Neuronal stem cell (in vitro differentiated cells): ENCODE measurements around the gene XIRP1.

Experiments used
- DNase-seq: peaks from one replicate; pipeline ENCODE4 v3.0.0-alpha.2; 2013; ENCODE audit warnings: low spot score
- H2AFZ ChIP-seq: one replicate; pipeline ENCODE4 v1.6.1; 2013; ENCODE audit warnings: mild to moderate bottlenecking, low read length, inconsistent platforms
- H2AK5ac ChIP-seq: 2 replicates; pipeline ENCODE4 v1.6.1; 2013; ENCODE audit warnings: low read depth, mild to moderate bottlenecking, inconsistent platforms, low read length, moderate library complexity, mixed read lengths
- H2BK120ac ChIP-seq: 2 replicates; pipeline ENCODE4 v1.6.1; 2013; ENCODE audit warnings: low read depth, mild to moderate bottlenecking, inconsistent platforms, low read length, moderate library complexity, mixed read lengths
- H2BK12ac ChIP-seq: one replicate; pipeline ENCODE4 v1.6.1; 2013; ENCODE audit warnings: low read length, inconsistent platforms
- H2BK15ac ChIP-seq: 2 replicates; pipeline ENCODE4 v1.6.1; 2013; ENCODE audit warnings: mild to moderate bottlenecking, low read length, inconsistent platforms, mixed read lengths
- H2BK5ac ChIP-seq: one replicate; pipeline ENCODE4 v1.6.1; 2013; ENCODE audit warnings: inconsistent platforms, mild to moderate bottlenecking, low read length, moderate library complexity
- H3K14ac ChIP-seq: one replicate; pipeline ENCODE4 v1.6.1; 2013; ENCODE audit warnings: low read length, inconsistent platforms
- H3K18ac ChIP-seq: 2 replicates; pipeline ENCODE4 v1.6.1; 2013; ENCODE audit warnings: low read length, inconsistent platforms
- H3K23ac ChIP-seq: 2 replicates; pipeline ENCODE4 v1.6.1; 2013; ENCODE audit warnings: low read depth, mild to moderate bottlenecking, mixed read lengths, low read length, inconsistent platforms; ENCODE audit not compliant: poor library complexity
- H3K27ac ChIP-seq: replicated peaks from 3 replicates; pipeline ENCODE4 v1.5.1; 2013; ENCODE audit warnings: low read length, inconsistent platforms
- H3K27me3 ChIP-seq, 3 experiments: 2 replicates each; pipeline ENCODE4 v1.6.1; 2013; ENCODE audit warnings: low read length in 3 of 3, mild to moderate bottlenecking in 2 of 3, inconsistent platforms in 1 of 3, low read depth in 1 of 3, mixed read lengths in 1 of 3, moderate library complexity in 1 of 3; ENCODE audit not compliant: control insufficient read depth in 3 of 3, insufficient read depth in 3 of 3
- H3K36me3 ChIP-seq, 2 donors: replicated peaks in 1 of 2; 2 replicates each; pipeline ENCODE4 v1.6.1; 2013; ENCODE audit warnings: low read length in 2 of 2; ENCODE audit not compliant: control insufficient read depth in 2 of 2, insufficient read depth in 2 of 2
- H3K4ac ChIP-seq: 2 replicates; pipeline ENCODE4 v1.6.1; 2013; ENCODE audit warnings: inconsistent platforms, mild to moderate bottlenecking, low read length, moderate library complexity
- H3K4me1 ChIP-seq, 2 donors: 1 replicate in 1 of 2; 2 replicates in 1 of 2; pipeline ENCODE4 v1.6.1; 2013; ENCODE audit warnings: low read length in 2 of 2, low read depth in 1 of 2; ENCODE audit not compliant: control insufficient read depth in 2 of 2, insufficient read depth in 1 of 2
- H3K4me2 ChIP-seq: one replicate; pipeline ENCODE4 v1.6.1; 2013; ENCODE audit warnings: mild to moderate bottlenecking, low read length, inconsistent platforms; ENCODE audit not compliant: insufficient read depth, poor library complexity, severe bottlenecking
- H3K4me3 ChIP-seq, 2 donors: 2 replicates each; pipeline ENCODE4 v1.5.1; 2013; ENCODE audit warnings: low read length in 2 of 2, mild to moderate bottlenecking in 2 of 2, inconsistent platforms in 1 of 2, moderate library complexity in 1 of 2
- H3K79me1 ChIP-seq: one replicate; pipeline ENCODE4 v1.6.1; 2013; ENCODE audit warnings: low read depth, mild to moderate bottlenecking, inconsistent platforms, low read length, moderate library complexity
- H3K9ac ChIP-seq: one replicate; pipeline ENCODE4 v1.6.1; 2013; ENCODE audit warnings: mild to moderate bottlenecking, low read depth, low read length, inconsistent platforms; ENCODE audit not compliant: poor library complexity
- H3K9me3 ChIP-seq, 2 donors: replicated peaks in 1 of 2; 2 replicates each; pipeline versions ENCODE3 to v1.6.1; 2013; ENCODE audit warnings: low read length in 2 of 2, mild to moderate bottlenecking in 2 of 2, inconsistent platforms in 1 of 2, low read depth in 1 of 2, mixed read lengths in 1 of 2, moderate library complexity in 1 of 2; ENCODE audit not compliant: control insufficient read depth in 2 of 2, insufficient read depth in 1 of 2
- H4K8ac ChIP-seq: one replicate; pipeline ENCODE4 v1.6.1; 2013; ENCODE audit warnings: low read depth, mild to moderate bottlenecking, inconsistent platforms, low read length, moderate library complexity
- H4K91ac ChIP-seq: one replicate; pipeline ENCODE4 v1.6.1; 2013; ENCODE audit warnings: low read length, low read depth, mild to moderate bottlenecking, inconsistent platforms; ENCODE audit not compliant: poor library complexity
- WGBS, 2 donors: extraction: QIAGEN DNeasy Blood & Tissue Kit; methylation state at CpG; one replicate each; pipeline ENCODE4 v1.1.7; 2013; ENCODE audit warnings: missing lambda C conversion rate in 2 of 2, mixed read lengths in 1 of 2; ENCODE audit not compliant: insufficient read length in 2 of 2, insufficient replicate concordance in 1 of 2; ENCODE audit errors: extremely low coverage in 2 of 2; 5-methylcytosine and 5-hydroxymethylcytosine counted together

XIRP1 gene

DNA sequence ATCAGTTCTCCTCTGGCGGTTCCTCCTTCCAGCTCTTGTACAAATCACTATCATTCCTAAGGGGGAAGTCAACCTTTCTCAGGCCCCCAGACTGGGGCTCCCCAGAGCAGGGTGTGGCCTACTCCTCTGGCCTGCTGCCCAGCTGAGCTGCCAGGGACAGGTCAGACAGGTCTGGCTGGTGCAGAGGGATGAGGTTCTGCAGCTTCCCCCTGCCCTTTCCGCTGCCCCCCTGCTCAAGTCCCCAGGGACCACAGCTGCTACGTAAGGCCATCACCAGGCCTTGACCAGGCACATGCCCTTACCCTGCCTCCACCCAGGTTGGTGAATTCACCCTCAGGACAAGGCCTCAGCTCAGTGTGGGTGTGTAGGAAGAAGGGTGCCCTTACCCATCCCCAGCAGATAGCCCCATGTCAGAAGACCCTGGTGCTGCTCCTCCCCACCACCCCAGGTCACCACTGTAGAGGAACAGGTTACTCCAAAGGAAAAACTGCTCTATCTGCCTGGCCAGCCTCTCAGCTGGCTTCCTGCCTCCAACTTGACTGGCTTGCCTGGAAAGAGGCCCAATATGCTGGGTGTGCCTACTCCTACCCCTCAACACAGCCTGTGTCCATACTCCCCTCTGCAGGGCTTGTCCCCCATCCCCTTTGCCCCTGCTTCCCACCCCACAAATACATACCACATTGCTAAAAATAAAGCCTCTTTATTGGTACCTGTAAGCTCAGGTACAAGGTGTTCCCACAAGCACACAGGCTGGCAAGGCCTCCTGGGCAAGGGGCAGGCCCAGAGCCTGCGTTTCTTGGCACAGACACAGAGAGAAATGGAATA lies 51.0 kb downstream of the XIRP1 start:
- Histone ChIP-seq H3K9me3 (no peaks in the 10 kb centered on the region), H3K27ac (no peak overlapping the region), H3K9ac (no peak overlapping the region), H3K4me2 (no peak overlapping the region), H2BK15ac (no peak overlapping the region), H2BK120ac (no peak overlapping the region), H3K4me3 (no peak overlapping the region), H3K4ac (no peak overlapping the region), H4K91ac (no peak overlapping the region), H3K36me3 (peaks cover 22 to 37% of the 10 kb centered on the region in 2 donors), H2AK5ac (no peak overlapping the region), H3K79me1 (no peaks in the 10 kb centered on the region), H2BK5ac (peak overlapping the region; percentile 71), H3K14ac (no peak overlapping the region), H3K27me3 (no peaks in the 10 kb centered on the region), H3K18ac (no peak overlapping the region), H4K8ac (no peak overlapping the region), H3K23ac (peak overlapping the region; percentile 5), H2BK12ac (no peak overlapping the region), H2AFZ (no peak overlapping the region), H3K4me1 (peaks cover 2 to 4% of the 10 kb centered on the region in 2 donors)
- DNase-seq = no peak
- no CpG with 5 or more reads among the region's 4 CpGs for WGBS, 2 donors

GRCh38 chr3:39140341-39140971 lies 51.9 kb downstream of the XIRP1 start:
- H2AK5ac ChIP-seq = no peak overlapping the region
- peaks cover 22 to 35% of the 10 kb centered on the region in 2 donors for H3K36me3 ChIP-seq
- H3K9me3 ChIP-seq = no peaks in the 10 kb centered on the region
- H2AFZ ChIP-seq = no peak overlapping the region
- H2BK12ac ChIP-seq = no peak overlapping the region
- no peak overlapping the region for H3K23ac ChIP-seq
- no peak overlapping the region for H2BK120ac ChIP-seq
- no peak overlapping the region for H4K8ac ChIP-seq
- no CpG with 5 or more reads among the region's 2 CpGs for WGBS, 2 donors
- no peaks in the 10 kb centered on the region for H3K79me1 ChIP-seq
- H3K4me3 ChIP-seq = no peak overlapping the region
- no peak overlapping the region for H3K9ac ChIP-seq
- no peak overlapping the region for H4K91ac ChIP-seq
- no peaks in the 10 kb centered on the region for H3K27me3 ChIP-seq
- no peak overlapping the region for H2BK5ac ChIP-seq
- no peak overlapping the region for H3K4ac ChIP-seq
- no peak overlapping the region for H3K27ac ChIP-seq
- H3K18ac ChIP-seq = no peak overlapping the region
- H3K14ac ChIP-seq = no peak overlapping the region
- no peak overlapping the region for H2BK15ac ChIP-seq
- no peak overlapping the region for H3K4me2 ChIP-seq
- H3K4me1 ChIP-seq = peaks cover 0 to 1% of the 10 kb centered on the region in 2 donors
- no peak for DNase-seq

GRCh38 chr3:39139442-39139841 lies 53.0 kb downstream of the XIRP1 start:
- H2BK12ac ChIP-seq = no peak overlapping the region
- H2BK120ac ChIP-seq = no peak overlapping the region
- no peak overlapping the region for H4K8ac ChIP-seq
- H3K4me3 ChIP-seq = no peak overlapping the region
- H2BK15ac ChIP-seq = no peak overlapping the region
- no peak for DNase-seq
- no peaks in the 10 kb centered on the region for H3K79me1 ChIP-seq
- H4K91ac ChIP-seq = no peak overlapping the region
- H3K36me3 ChIP-seq = peaks cover 22 to 31% of the 10 kb centered on the region in 2 donors
- no peak overlapping the region for H3K18ac ChIP-seq
- H3K27me3 ChIP-seq = no peaks in the 10 kb centered on the region
- no peak overlapping the region for H3K23ac ChIP-seq
- no peak overlapping the region for H2AFZ ChIP-seq
- no peak overlapping the region for H3K27ac ChIP-seq
- no peak overlapping the region for H3K14ac ChIP-seq
- H3K4me1 ChIP-seq = peaks cover 0 to 1% of the 10 kb centered on the region in 2 donors
- no peaks in the 10 kb centered on the region for H3K9me3 ChIP-seq
- H3K4me2 ChIP-seq = no peak overlapping the region
- no CpG with 5 or more reads among the region's 2 CpGs for WGBS, 2 donors
- H2BK5ac ChIP-seq = no peak overlapping the region
- H3K9ac ChIP-seq = no peak overlapping the region
- no peak overlapping the region for H2AK5ac ChIP-seq
- no peak overlapping the region for H3K4ac ChIP-seq

GRCh38 chr3:39138804-39139415 lies 53.5 kb downstream of the XIRP1 start:
- Histone ChIP-seq H2BK12ac (no peak overlapping the region), H2AK5ac (no peak overlapping the region), H3K18ac (no peak overlapping the region), H2BK5ac (no peak overlapping the region), H3K9me3 (no peaks in the 10 kb centered on the region), H4K91ac (no peak overlapping the region), H3K36me3 (peaks cover 17 to 27% of the 10 kb centered on the region in 2 donors), H3K4ac (no peak overlapping the region), H3K27me3 (no peaks in the 10 kb centered on the region), H3K79me1 (no peaks in the 10 kb centered on the region), H3K9ac (no peak overlapping the region), H3K27ac (no peak overlapping the region), H3K4me3 (no peak overlapping the region), H2BK120ac (no peak overlapping the region), H4K8ac (no peak overlapping the region), H3K4me1 (peaks cover 0 to 1% of the 10 kb centered on the region in 2 donors), H3K14ac (no peak overlapping the region), H2AFZ (no peak overlapping the region), H3K23ac (no peak overlapping the region), H3K4me2 (no peak overlapping the region), H2BK15ac (no peak overlapping the region)
- DNase-seq = no peak
- no CpG with 5 or more reads among the region's 7 CpGs for WGBS, 2 donors
